NCI-H2029 (cell line): ENCODE data around the gene HOXD8.
A peak's percentile ranks its signal among the peaks of the same experiment; 100 is the strongest.

Source experiments
- DNase-seq: peaks from one replicate; lab custom pipeline; 2025; lab: John Stamatoyannopoulos, UW

The HOXD8 gene

GRCh38 chr2:176103742-176104315 lies 25.7 kb upstream of the HOXD8 start:
- DNase-seq: no peak

GRCh38 chr2:176104316-176105077 lies 25.0 kb upstream of the HOXD8 start:
- DNase-seq: no peak

DNA sequence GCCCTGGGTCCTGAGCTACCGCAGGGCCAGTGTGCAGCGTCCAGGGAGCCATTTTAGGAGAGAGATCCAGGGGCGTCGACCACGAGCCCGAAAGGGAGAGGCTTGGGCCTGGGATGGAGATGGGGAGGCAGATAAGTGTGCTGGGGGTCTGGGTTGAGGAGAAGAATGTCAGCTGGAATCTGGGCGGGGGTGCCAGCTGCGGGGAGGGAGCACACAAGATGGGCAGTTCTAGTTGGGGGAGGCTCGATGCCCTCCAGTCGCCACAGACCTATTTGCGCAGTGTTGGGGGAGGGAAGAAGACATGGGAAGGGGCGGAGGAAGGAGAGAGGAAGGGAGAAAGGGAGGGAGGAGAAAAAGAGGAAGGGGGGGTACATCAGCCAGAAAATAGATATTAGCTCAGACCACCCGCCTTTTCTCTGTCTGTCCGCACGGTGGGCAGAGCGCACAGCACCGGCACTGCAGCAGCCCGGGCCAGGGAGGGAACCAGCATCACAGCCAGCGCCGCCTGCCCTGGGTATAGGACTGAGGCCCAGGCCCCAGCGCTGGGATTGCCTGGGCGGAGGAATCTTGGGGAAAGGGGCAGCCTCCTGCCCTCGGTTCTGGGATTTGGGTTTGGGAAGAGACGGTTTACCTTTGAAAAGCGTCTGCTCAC lies 24.3 kb upstream of the HOXD8 start:
- DNase-seq: no peak

- no peak for DNase-seq
These were observed 23.6 kb upstream of the HOXD8 start for GRCh38 chr2:176105730-176106580.

DNA sequence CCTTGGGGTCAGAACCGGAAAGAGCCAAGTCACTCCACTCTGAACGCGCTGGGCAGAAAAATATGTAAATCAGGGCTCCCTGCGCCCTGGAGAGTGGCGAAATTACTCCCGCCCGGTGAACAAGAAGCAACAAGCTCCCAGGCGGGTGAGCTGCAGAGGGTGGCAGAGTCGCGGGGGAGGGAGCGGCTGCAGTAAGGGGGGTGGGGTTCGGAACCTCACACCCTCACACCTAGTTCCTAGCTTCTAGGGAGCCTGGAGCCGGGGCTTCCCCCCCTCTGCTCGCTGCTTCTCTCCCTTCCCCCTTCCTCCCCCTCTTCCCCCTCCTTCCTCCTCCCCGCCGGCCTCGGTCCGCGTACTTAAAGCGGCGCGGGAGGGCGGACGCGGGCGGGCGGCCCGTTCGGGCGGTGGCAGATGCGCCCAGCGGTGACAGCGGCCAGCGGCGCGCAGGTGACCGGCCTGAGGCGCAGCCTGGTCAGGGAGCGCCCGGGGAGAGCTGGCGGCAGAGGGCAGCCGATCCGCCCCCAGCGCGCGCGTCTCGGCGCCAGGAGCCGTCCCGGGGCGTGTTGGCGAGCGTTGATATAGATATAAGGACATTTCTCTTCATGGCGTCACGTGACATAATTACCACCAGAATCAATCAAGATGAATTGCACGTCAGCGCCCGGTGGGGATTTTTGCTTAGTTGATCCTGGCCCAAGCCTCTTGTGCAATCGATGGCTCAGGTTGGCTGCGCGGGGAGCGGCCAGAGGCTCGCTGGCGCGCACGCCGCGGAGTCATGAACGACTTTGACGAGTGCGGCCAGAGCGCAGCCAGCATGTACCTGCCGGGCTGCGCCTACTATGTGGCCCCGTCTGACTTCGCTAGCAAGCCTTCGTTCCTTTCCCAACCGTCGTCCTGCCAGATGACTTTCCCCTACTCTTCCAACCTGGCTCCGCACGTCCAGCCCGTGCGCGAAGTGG lies 22.6 kb upstream of the HOXD8 start, which contains the start of gene HOXD11:
Gene HOXD11, plus strand, starts transcription at position 700 of the 959 bp plus-strand sequence. Its CDS starts 76 bp downstream, at position 776.
- DNase-seq: peak; percentile 75

- DNase-seq: peak; percentile 18
These were observed 21.7 kb upstream of the HOXD8 start for GRCh38 chr2:176107731-176108181.

GRCh38 chr2:176109192-176109901 lies 20.2 kb upstream of the HOXD8 start:
- no peak for DNase-seq

- no peak for DNase-seq
These were observed 19.6 kb upstream of the HOXD8 start for GRCh38 chr2:176109946-176110345.

- no peak for DNase-seq
These were observed 18.8 kb upstream of the HOXD8 start for GRCh38 chr2:176110415-176111308.

DNA sequence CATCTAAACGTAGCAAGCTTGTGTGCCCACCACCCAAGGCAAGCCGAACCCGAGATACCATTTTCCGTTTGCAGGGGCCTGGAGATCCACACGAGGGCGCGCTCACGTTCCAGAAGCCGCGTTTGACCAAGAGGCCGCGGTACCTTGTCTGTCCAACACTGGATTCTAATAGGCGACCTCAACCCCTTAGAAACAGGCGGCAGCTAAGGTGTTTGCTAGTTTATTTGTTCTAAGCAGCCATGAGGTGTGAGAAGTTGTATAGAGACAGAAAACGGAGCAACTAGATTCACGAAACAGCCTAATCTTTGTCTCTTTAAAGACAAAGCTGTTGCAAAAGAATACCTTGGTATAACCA lies 18.2 kb upstream of the HOXD8 start:
- DNase-seq: peak; percentile 58

DNA sequence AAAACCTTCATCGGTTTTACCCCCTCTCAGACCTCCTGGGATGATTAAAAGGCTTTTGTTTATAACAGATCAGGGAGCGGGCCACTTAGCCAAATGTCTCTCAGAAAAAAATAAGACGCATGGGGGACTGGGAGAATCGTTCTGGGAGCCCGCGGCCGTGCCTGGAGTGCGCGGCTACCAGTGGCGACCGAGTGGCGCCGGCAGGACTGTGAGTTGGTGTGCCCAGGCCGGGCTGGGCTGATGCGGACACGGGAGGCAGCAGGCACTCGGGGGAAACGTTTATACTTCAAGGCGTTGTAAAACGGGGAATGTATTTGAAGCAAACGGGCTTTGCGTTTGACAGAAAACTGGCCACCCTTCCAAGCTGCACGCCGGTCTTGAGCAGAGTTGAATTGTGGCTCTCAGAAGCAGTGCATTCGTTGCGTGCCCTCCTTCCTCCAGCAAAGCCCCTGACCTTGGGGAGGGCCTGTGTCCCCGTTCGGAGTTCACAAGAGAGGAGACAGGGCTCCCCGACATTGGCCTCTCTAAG lies 17.6 kb upstream of the HOXD8 start:
- no peak for DNase-seq

DNA sequence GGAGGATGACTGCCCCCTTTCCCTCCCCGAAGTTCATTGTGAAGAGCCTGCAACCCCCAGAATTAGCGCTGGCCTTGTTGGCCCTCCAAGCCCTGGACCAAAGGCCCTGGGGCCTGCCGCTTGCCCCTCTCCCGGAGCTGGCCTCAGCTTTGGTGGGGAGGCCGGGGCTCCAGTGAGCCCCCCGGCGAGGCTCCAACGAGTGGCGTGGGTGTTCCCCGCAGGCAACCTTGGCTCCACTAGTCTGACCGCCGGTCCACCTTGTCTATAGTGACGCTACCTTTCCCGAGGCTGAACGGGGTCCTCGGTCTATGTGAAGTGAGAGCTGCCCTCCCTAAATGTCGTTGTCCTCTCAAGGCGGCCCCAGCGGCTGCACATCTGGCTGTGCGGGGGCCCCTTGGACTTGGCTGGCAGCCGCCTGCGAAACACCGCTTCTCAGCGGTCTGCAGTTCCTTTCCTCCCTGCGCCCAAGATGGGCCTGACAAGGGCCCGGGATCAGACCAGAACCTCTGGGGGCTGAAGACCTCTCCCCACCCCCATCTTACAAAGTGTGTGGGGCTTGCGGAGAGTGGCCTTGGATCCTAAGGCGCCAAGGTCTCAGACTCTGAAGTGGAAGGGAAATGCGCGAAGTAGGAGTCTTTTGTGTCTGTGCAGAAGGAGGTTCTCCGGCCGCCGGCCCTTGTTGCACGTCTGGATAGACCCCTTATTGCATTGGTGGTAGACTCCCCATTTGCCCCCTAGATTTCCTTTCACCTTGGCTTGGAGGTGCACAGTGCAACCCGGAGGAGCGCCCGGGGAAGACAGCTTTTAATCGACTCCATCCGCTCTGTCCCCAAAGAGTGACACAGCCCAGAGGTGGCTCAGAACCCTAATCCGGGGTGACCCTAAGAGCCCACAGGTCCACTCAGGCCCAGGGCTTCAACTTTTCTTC lies 16.9 kb upstream of the HOXD8 start:
- DNase-seq: no peak

GRCh38 chr2:176114120-176114929 lies 15.2 kb upstream of the HOXD8 start:
- DNase-seq: peak; percentile 82

DNA sequence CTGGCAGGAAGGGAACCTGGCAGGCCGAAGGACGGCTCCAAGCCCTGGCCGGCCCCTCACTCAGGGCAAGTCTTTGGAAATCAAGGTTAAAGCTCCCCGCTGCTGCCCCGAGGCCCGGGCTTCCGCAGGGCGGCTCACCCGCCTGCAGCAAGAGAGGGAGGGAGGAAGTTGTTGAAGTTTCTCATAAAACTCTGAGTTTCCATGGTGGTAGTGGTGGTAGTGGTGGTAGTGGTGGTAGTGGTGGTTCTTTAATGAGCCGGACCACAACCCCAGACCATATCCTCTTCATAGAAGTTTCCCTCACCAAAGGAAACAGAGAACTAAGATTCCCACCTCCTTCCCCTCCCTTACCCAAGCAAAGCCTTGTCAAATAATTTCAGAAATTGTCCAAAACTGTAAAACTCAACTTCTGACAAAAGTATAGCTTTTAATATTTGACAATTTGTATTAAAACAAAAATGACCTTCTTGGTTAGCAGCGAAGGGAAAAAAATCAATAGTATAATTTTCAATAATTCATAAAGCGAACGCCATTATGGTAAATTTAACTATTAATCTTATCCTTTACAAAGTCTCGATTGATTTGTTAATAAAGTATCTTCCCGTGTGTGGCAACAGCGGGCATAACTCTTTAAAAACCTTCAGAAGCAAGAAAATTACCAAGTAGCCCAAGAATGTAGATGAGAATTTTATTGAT lies 14.4 kb upstream of the HOXD8 start:
- no peak for DNase-seq

GRCh38 chr2:176115883-176116813 lies 13.4 kb upstream of the HOXD8 start, which contains the start of gene HOXD10:
TSS of gene HOXD10 (plus strand) at chr2:176116778. CDS start at chr2:176116834, 56 bp downstream.
- DNase-seq: no peak
